ENCODE results near the gene MISP. TPM values are rescaled to one million over a fixed set of nuclear protein-coding genes. Genes with fewer than 3 reads are reported as not detected.
"Not testable (repeated sequence)": the region's sequence is repeated elsewhere in the genome, so short reads cannot be mapped to it uniquely, and the experiment has no call there.

Gene MISP
- total RNA-seq, 1 donor from 2014 or later: not detected

GRCh38 chr19:741506-742131, 9.3 kb upstream of the MISP start:
- H3K9me3 ChIP-seq (replicated peaks): peaks cover 16% of the 10 kb centered on the region
- peaks cover 4% of the 10 kb centered on the region for H3K4me1 ChIP-seq
- intact Hi-C loops (cut with micrococcal nuclease): no loop called here

DNA sequence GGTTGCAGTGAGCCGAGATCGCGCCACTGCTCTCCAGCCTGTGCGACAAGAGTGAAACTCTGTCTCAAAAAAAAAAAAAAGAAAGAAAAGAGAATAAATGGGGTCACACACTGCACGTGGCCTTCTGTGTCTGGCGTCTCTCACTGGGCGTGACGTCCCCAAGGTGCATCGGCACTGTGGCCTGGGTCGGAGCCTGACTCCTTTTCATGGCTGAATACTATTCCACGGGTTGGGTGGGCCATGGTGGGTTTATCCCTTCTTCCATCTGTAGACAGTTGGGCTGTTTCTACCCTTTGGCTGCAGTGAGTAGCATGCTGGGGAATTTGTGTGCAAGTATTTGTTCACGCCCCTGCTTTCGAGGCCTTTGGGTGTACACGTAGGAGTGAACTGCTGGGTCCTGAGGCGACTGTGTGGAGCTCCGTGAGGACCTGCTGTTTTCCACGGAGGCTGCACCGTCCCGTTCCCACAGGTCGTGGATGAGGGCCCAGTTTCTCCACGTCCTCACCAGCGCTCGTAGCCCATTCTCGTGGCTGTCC, 8.3 kb upstream of the MISP start:
- Histone ChIP-seq H3K9me3 (replicated peaks) (peaks cover 23% of the 10 kb centered on the region), H3K4me3 (no peak overlapping the region), H3K27me3 (ENCODE audit: low read depth) (peaks cover 6% of the 10 kb centered on the region), H3K36me3 (peaks cover 35% of the 10 kb centered on the region), H3K4me1 (peaks cover 4% of the 10 kb centered on the region), H3K27ac (replicated peaks) (no peak overlapping the region)
- intact Hi-C loops (cut with micrococcal nuclease): no loop called here
- DNase-seq: no peak
- TF ChIP-seq CTCF (IDR thresholded peaks at IDR 0.05; ENCODE audit: borderline replicate concordance): no peak

More at GRCh38 chr19:741506-742131, 9.3 kb upstream of the MISP start:
- no peak for DNase-seq
- Histone ChIP-seq H3K4me3 (no peak overlapping the region), H3K27ac (replicated peaks) (no peak overlapping the region), H3K27me3 (ENCODE audit: low read depth) (peaks cover 6% of the 10 kb centered on the region), H3K36me3 (peaks cover 28% of the 10 kb centered on the region)
- TF ChIP-seq CTCF (IDR thresholded peaks at IDR 0.05; ENCODE audit: borderline replicate concordance): peak; percentile 21

DNA sequence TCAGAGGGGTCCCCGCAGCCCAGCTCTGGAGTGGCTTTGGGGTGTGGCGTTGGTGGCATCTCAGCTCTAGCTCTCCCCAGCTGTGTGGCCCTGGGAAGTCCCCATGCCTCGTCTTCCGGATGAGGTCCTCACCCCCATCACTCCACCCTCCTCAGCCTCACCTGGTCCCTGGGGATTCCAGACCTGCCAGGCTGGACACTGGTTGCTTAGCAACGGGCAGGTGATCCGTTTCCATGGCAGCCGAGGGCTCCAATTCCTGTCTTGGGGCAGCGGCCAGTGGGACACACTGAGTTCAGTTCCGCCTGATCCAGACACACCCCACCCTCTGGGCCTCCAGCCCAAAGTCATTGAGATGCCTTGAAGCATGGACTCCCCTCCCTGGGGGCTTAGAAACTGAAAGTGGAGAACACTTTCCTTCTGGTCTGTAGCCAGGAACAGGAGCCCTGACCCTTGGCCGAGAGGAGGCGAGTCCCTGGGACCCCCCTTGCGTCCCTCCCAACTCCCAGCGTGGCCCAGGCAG, 7.7 kb upstream of the MISP start:
- intact Hi-C loops (cut with micrococcal nuclease): no loop called here
- no peak overlapping the region for H3K4me3 ChIP-seq
- TF ChIP-seq CTCF (IDR thresholded peaks at IDR 0.05; ENCODE audit: borderline replicate concordance): no peak
- peaks cover 4% of the 10 kb centered on the region for H3K4me1 ChIP-seq
- H3K9me3 ChIP-seq (replicated peaks): peaks cover 29% of the 10 kb centered on the region
- H3K27me3 ChIP-seq (ENCODE audit: low read depth): peaks cover 6% of the 10 kb centered on the region
- H3K27ac ChIP-seq (replicated peaks): no peak overlapping the region
- peak; percentile 38 for DNase-seq
- peaks cover 40% of the 10 kb centered on the region for H3K36me3 ChIP-seq

GRCh38 chr19:745138-745537, 5.8 kb upstream of the MISP start:
- H3K27me3 ChIP-seq (ENCODE audit: low read depth); DNase-seq; intact Hi-C loops (cut with micrococcal nuclease); H3K4me1 ChIP-seq; H3K4me3 ChIP-seq; H3K27ac ChIP-seq (replicated peaks): not testable (repeated sequence)
- Histone ChIP-seq H3K9me3 (replicated peaks) (peaks cover 30% of the 10 kb centered on the region), H3K36me3 (peaks cover 35% of the 10 kb centered on the region)

- Histone ChIP-seq H3K27me3 (ENCODE audit: low read depth) (peaks cover 9% of the 10 kb centered on the region), H3K4me1 (peaks cover 4% of the 10 kb centered on the region), H3K36me3 (peaks cover 25% of the 10 kb centered on the region), H3K4me3 (no peak overlapping the region), H3K27ac (replicated peaks) (no peak overlapping the region), H3K9me3 (replicated peaks) (peaks cover 30% of the 10 kb centered on the region)
- no peak for TF ChIP-seq CTCF (IDR thresholded peaks at IDR 0.05; ENCODE audit: borderline replicate concordance)
- DNase-seq: no peak
- intact Hi-C loops (cut with micrococcal nuclease): no loop called here
Measured at GRCh38 chr19:746208-746819, 4.6 kb upstream of the MISP start.

DNA sequence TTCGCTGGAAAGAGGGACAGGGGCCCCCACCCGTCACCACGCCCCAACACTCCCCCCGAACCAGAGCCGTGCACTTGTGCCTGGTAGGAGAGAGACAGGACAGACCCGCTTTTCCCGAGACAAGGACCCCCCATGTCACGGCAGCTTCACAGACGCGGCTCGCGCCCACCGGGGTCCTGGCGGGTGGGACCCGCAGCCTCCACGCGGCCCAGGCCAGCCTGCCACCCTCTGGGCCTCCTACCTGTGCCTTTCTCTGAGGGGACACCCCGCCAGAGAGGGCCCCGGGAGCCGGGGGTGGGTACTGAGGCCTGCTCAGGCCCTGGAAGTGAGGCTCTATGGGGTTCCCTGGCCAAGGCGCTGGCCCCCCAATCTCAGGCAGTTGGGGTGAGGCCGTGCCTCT, 4.0 kb upstream of the MISP start:
- no peak for DNase-seq
- Histone ChIP-seq H3K9me3 (replicated peaks) (peaks cover 30% of the 10 kb centered on the region), H3K4me1 (peaks cover 4% of the 10 kb centered on the region), H3K4me3 (no peak overlapping the region), H3K27me3 (ENCODE audit: low read depth) (peaks cover 14% of the 10 kb centered on the region), H3K36me3 (peaks cover 25% of the 10 kb centered on the region), H3K27ac (replicated peaks) (no peak overlapping the region)
- intact Hi-C loops (cut with micrococcal nuclease): no loop called here
- TF ChIP-seq CTCF (IDR thresholded peaks at IDR 0.05; ENCODE audit: borderline replicate concordance): no peak
